ENCODE results near the gene SRRM2.

SRRM2 gene

DNA sequence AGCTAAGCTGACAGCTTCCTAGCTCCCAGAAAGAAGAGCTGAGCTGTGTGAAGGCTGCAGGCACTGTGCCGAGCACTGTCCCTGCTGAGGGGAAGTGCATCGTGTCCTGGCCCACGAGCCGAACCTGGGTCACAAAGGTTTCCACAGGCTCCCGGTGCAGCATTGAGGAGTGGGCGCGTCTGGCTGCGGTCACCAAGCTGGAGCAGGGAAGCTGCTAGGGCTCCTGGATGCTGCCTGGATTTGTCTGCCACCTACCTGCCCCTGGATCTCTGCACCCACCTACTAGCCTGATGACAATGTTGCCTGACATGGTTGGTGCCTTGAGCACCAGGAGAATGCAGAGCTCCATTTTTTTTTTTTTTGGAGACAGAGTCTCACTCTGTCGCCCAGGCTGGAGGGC, 6.5 kb upstream of the SRRM2 start:
- H3K4me3 ChIP-seq (replicated peaks; ENCODE audit: low read depth, low read length) = no peak overlapping the region
- TF ChIP-seq, protein P1, sequence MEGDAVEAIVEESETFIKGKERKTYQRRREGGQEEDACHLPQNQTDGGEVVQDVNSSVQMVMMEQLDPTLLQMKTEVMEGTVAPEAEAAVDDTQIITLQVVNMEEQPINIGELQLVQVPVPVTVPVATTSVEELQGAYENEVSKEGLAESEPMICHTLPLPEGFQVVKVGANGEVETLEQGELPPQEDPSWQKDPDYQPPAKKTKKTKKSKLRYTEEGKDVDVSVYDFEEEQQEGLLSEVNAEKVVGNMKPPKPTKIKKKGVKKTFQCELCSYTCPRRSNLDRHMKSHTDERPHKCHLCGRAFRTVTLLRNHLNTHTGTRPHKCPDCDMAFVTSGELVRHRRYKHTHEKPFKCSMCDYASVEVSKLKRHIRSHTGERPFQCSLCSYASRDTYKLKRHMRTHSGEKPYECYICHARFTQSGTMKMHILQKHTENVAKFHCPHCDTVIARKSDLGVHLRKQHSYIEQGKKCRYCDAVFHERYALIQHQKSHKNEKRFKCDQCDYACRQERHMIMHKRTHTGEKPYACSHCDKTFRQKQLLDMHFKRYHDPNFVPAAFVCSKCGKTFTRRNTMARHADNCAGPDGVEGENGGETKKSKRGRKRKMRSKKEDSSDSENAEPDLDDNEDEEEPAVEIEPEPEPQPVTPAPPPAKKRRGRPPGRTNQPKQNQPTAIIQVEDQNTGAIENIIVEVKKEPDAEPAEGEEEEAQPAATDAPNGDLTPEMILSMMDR (IDR thresholded peaks at IDR 0.05; ENCODE audit: low read length, missing control alignments) = no peak

DNA sequence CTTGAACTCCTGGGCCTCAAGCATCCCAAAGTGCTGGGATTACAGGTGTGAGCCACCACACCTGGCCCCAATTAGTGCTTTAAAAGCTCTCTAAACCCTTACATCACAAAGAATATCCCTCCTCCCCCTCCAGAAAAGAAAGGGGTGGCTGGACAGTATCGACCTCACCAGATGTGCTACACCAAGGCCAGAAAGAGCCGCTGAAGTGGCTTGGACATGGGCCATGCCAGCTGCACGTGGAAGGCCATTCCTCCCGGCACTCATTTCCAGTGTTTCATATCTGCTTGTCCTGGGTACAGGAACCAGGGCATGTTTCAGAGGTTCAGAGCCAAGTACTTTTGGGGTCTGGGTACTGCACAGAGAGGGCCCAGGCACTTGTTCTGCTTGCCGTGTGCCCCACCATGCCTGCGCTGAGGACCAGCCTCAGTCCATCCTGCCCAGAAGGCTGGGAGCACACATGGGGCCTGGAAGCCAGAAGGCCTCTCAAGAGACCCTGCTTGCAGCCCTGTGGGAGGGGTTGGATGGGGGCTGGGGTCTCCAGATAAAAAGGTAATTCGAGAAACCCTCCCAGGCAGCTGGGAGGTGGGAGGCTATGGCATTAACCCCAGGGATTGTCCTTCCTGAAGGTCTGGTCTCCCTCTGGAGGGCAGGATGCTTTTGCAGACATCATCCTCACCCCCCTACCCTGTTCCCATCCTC, 3.5 kb upstream of the SRRM2 start:
- no peak overlapping the region for H3K4me3 ChIP-seq (replicated peaks; ENCODE audit: low read depth, low read length)
- no peak for DNase-seq (ENCODE audit: low read depth)
- TF ChIP-seq, protein P1 (IDR thresholded peaks at IDR 0.05; ENCODE audit: low read length, missing control alignments) = no peak

More for the DNA sequence above, 6.5 kb upstream of the SRRM2 start:
- no peak for DNase-seq (ENCODE audit: low read depth)

DNA sequence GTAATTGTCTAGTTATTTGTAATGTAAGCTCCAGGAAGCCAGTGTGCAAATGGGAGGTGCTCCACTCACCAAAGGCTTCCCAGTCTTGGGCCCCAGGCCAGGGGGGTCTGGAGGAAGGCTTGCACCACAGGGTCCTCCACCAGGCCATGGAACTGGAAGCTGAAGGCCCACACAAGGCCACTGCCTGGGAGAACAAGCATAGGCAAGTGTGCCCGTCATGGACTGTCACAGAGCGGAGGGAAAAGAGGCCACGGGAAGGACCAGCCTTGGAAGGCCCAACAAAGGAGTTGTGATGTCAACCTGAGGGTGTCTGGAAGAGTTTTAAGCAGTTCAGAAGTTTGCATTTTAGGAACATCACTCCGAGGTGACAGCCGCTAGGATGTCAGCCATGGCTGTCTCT, 3.0 kb upstream of the SRRM2 start:
- TF ChIP-seq, protein P1 (IDR thresholded peaks at IDR 0.05; ENCODE audit: low read length, missing control alignments) = no peak
- no peak overlapping the region for H3K4me3 ChIP-seq (replicated peaks; ENCODE audit: low read depth, low read length)
- DNase-seq (ENCODE audit: low read depth) = no peak

DNA sequence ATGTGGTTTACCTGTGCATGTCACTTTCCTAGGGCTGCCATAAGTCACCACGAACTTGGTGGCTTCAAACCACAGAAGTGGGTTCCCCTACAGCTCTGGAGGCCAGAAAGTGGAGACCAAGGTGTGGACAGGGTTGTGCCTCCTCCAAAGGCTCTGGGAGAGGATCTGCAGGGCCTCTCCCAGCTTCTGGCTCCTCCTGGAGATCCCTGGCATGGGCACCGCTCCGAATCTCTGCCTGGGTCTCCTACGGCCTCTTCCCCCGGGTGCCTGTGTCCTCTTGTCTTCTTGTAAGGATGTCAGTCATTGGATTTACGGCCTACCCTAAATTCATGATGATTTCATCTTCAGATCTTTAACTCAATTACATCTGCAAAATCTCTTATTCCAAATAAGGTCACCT, 2.5 kb upstream of the SRRM2 start:
- TF ChIP-seq, protein P1 (IDR thresholded peaks at IDR 0.05; ENCODE audit: low read length, missing control alignments) = no peak
- no peak for DNase-seq (ENCODE audit: low read depth)

DNA sequence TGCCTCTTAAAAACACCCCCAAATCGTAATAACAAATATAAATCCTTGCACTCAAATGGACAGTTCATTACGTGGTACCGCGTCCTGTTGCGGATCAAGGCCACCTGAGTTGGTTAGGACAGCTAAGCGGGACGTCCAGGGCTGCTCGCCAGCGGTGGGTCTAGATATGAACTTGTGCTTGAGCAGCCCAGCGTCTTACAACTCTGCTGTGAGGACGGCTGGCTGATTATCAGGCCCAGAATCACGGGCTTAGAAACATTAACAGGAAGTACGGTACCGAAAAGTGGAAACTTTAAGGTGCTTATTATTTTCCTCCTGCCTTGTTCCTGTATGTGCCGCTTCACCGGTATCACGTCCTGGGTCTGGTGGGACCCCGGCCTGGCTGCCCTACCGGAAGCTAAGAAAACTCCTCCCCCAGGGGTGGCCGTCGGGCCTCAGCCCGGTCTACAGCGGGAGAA, 832 bp upstream of the SRRM2 start:
- peak overlapping the region; percentile 94 for H3K4me3 ChIP-seq (replicated peaks; ENCODE audit: low read depth, low read length)
- peak; percentile 13 for DNase-seq (ENCODE audit: low read depth)
- TF ChIP-seq, protein P1 (IDR thresholded peaks at IDR 0.05; ENCODE audit: low read length, missing control alignments) = no peak

More for the DNA sequence above, 2.5 kb upstream of the SRRM2 start:
- H3K4me3 ChIP-seq (replicated peaks; ENCODE audit: low read depth, low read length) = no peak overlapping the region

DNA sequence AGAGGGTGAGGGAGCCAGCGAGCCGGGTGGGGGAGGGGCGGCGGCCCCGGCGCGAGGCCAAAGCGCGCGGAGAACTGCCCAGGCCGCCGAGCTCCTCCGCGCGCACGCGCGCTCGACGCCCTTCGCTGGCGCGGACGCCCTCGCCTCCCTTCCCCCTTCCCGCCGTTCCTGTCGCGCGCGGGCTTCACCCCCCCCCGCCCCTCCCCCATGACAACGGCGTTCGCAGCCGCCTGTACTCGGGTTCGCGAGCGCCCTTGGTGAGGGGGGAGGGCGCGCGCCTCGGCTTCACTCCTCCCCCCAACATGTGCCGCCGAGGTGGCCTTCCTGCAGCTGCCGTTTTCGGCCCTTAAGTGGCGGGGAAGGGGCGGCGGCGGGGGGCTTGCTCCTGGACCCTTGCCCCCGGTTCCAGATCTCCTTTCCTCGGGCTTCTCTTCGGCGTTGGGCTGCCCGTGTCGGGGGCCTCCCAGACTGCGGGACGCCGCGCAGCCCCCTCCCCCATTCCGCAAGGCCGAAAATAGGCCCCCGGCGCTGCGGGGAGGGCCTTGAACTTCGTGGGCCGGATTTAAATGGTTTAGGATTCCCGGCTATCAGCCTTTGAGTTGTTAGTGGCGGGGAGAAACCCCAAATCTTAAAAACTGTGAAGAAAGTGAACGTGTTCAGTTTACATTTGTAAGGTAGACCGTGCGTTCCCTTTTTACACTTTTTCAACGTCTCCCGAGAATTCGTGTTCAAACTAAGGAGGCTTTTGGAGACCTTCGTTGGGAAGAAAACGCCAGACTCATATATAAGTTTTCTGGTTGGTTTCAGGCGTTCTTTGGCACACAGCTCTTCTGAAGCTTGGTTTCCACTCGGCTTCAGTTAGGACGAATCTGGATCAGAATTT, 653 bp downstream of the SRRM2 start:
- peak; percentile 82 for DNase-seq (ENCODE audit: low read depth)
- TF ChIP-seq, protein P1 (IDR thresholded peaks at IDR 0.05; ENCODE audit: low read length, missing control alignments) = no peak

More for the DNA sequence above, 653 bp downstream of the SRRM2 start:
- peak overlapping the region; percentile 94 for H3K4me3 ChIP-seq (replicated peaks; ENCODE audit: low read depth, low read length)

Data from fibroblast of pulmonary artery (primary cell).